Measurements from ENCODE around the gene MARCHF5. TPM values are rescaled to one million over a fixed set of nuclear protein-coding genes. Genes with fewer than 3 reads are reported as not detected.

MARCHF5 gene
- total RNA-seq, 1 experiment from 2014 or later = 59.1 TPM

DNA sequence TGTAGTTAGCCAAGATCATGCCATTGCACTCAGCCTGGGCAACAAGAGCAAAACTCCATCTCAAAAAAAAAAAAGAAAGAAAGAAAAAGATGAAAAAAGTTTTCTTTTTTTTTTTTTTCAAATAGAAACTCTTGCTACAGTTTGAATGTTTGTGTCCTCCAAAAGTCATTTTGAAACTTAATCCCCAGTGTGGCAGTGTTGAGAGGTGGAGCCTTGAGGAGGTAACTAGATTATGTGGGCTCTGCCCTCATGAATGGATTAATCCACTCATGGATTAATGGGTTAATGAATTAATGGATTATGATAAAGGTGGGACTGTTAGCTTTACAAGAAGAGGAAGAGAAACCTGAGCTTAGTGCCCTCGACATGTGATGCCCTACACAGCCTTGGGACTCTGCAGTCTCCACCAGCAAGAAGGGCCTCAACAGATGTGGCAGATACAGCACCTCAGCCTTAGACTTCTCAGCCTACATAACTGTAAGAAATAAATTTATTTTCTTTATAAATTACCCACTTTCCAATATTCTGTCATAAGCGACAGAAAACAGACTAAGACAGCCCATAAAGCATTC is 25.2 kb upstream of the MARCHF5 start:
- no peaks in the 10 kb centered on the region for H3K36me3 ChIP-seq (ENCODE audit: control insufficient read depth in 1 of 2, insufficient read depth in 2 of 2, low read length in 2 of 2)
- no peak overlapping the region for H3K27ac ChIP-seq (ENCODE audit: low read depth, low read length)
- no peaks in the 10 kb centered on the region for H4K20me1 ChIP-seq (ENCODE audit: insufficient read depth)
- ATAC-seq (no peak), DNase-seq (ENCODE audit: low read depth, low spot score) (no peak)
- no peak for TF ChIP-seq SIN3A (IDR thresholded peaks at IDR 0.05; ENCODE audit: low read depth)
- TF ChIP-seq, protein P1, sequence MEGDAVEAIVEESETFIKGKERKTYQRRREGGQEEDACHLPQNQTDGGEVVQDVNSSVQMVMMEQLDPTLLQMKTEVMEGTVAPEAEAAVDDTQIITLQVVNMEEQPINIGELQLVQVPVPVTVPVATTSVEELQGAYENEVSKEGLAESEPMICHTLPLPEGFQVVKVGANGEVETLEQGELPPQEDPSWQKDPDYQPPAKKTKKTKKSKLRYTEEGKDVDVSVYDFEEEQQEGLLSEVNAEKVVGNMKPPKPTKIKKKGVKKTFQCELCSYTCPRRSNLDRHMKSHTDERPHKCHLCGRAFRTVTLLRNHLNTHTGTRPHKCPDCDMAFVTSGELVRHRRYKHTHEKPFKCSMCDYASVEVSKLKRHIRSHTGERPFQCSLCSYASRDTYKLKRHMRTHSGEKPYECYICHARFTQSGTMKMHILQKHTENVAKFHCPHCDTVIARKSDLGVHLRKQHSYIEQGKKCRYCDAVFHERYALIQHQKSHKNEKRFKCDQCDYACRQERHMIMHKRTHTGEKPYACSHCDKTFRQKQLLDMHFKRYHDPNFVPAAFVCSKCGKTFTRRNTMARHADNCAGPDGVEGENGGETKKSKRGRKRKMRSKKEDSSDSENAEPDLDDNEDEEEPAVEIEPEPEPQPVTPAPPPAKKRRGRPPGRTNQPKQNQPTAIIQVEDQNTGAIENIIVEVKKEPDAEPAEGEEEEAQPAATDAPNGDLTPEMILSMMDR (IDR thresholded peaks at IDR 0.05 in 2 of 3, conservative IDR thresholded peaks at IDR 0.05 in 1 of 3; ENCODE audit: borderline replicate concordance in 1 of 3, insufficient read depth in 1 of 3, low read depth in 2 of 3, low read length in 2 of 3) = no peak
- TF ChIP-seq RAD21 (IDR thresholded peaks at IDR 0.05; ENCODE audit: low read depth) = no peak
- no peak for TF ChIP-seq CEBPB (IDR thresholded peaks at IDR 0.05; ENCODE audit: low read depth)
- TF ChIP-seq TCF7L2 (IDR thresholded peaks at IDR 0.05; ENCODE audit: borderline replicate concordance, extremely low read depth, insufficient read depth, insufficient read length) = no peak
- TF ChIP-seq ZBTB33 (IDR thresholded peaks at IDR 0.05; ENCODE audit: extremely low read depth, insufficient replicate concordance, low read length) = no peak
- no peak for TF ChIP-seq EGR1 (IDR thresholded peaks at IDR 0.05; ENCODE audit: low read depth)
- TF ChIP-seq, protein P2, sequence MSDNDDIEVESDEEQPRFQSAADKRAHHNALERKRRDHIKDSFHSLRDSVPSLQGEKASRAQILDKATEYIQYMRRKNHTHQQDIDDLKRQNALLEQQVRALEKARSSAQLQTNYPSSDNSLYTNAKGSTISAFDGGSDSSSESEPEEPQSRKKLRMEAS (IDR thresholded peaks at IDR 0.05) = no peak
- no peak for TF ChIP-seq JUND (IDR thresholded peaks at IDR 0.05)
- TF ChIP-seq EZH2 (IDR thresholded peaks at IDR 0.05) = no peak
- no peak for TF ChIP-seq POLR2AphosphoS5 (IDR thresholded peaks at IDR 0.05; ENCODE audit: low read depth, low read length)
- TF ChIP-seq ZFX (IDR thresholded peaks at IDR 0.05) = no peak
- no peak for TF ChIP-seq ELF1 (IDR thresholded peaks at IDR 0.05; ENCODE audit: borderline replicate concordance, low read depth)
- TF ChIP-seq SP1 (IDR thresholded peaks at IDR 0.05; ENCODE audit: low read depth) = no peak
- no peak for TF ChIP-seq CBX3 (IDR thresholded peaks at IDR 0.05; ENCODE audit: low read depth)
- TF ChIP-seq SRF (IDR thresholded peaks at IDR 0.05; ENCODE audit: low read depth) = no peak
- TF ChIP-seq YY1 (IDR thresholded peaks at IDR 0.05; ENCODE audit: extremely low read depth, insufficient replicate concordance, low read depth, low read length) = no peak
- TF ChIP-seq, protein P3, sequence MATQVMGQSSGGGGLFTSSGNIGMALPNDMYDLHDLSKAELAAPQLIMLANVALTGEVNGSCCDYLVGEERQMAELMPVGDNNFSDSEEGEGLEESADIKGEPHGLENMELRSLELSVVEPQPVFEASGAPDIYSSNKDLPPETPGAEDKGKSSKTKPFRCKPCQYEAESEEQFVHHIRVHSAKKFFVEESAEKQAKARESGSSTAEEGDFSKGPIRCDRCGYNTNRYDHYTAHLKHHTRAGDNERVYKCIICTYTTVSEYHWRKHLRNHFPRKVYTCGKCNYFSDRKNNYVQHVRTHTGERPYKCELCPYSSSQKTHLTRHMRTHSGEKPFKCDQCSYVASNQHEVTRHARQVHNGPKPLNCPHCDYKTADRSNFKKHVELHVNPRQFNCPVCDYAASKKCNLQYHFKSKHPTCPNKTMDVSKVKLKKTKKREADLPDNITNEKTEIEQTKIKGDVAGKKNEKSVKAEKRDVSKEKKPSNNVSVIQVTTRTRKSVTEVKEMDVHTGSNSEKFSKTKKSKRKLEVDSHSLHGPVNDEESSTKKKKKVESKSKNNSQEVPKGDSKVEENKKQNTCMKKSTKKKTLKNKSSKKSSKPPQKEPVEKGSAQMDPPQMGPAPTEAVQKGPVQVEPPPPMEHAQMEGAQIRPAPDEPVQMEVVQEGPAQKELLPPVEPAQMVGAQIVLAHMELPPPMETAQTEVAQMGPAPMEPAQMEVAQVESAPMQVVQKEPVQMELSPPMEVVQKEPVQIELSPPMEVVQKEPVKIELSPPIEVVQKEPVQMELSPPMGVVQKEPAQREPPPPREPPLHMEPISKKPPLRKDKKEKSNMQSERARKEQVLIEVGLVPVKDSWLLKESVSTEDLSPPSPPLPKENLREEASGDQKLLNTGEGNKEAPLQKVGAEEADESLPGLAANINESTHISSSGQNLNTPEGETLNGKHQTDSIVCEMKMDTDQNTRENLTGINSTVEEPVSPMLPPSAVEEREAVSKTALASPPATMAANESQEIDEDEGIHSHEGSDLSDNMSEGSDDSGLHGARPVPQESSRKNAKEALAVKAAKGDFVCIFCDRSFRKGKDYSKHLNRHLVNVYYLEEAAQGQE (IDR thresholded peaks at IDR 0.05; ENCODE audit: low read depth) = no peak
- H3K9me2 ChIP-seq (ENCODE audit: insufficient read depth) = no peaks in the 10 kb centered on the region
- intact Hi-C loops (cut with micrococcal nuclease) = no loop called here
- H3K9me3 ChIP-seq (ENCODE audit: control insufficient read depth in 1 of 2, insufficient read depth in 1 of 2, low read depth in 1 of 2, low read length in 2 of 2) = no peaks in the 10 kb centered on the region
- BruUV-seq (replicated peaks) = no TSS peak
- POLR2A ChIA-PET = no interaction called here
- H3K9ac ChIP-seq (ENCODE audit: low read length) = no peak overlapping the region
- H3K4me2 ChIP-seq (ENCODE audit: low read length) = no peak overlapping the region
- no peaks in the 10 kb centered on the region for H3K27me3 ChIP-seq (ENCODE audit: insufficient read depth, low read length)
- no peak overlapping the region for H2AFZ ChIP-seq (ENCODE audit: low read depth, low read length, poor library complexity, severe bottlenecking)
- CTCF ChIA-PET = no interaction called here
- RAD21 ChIA-PET (ENCODE audit: low non-redundant PET in 1 of 2, low total read pairs in 2 of 2, uncharacterized antibody in 2 of 2, unreplicated experiment in 2 of 2) = no interaction called here
- H3K79me2 ChIP-seq (ENCODE audit: insufficient read depth, low read length) = no peaks in the 10 kb centered on the region
- peaks cover 11 to 26% of the 10 kb centered on the region in 2 experiments; a peak in 3 of 4 replicates for H3K4me1 ChIP-seq (ENCODE audit: control insufficient read depth in 1 of 2, insufficient read depth in 2 of 2, low read length in 2 of 2)
- no peak overlapping the region for H3K4me3 ChIP-seq (replicated peaks in 1 of 2; ENCODE audit: low read depth in 1 of 2, low read length in 2 of 2)
